Hematopoietic multipotent progenitor cell treated with erythropoietin and hydrocortisone succinate and interleukin-3 and kit ligand, for 15 days (in vitro differentiated cells): ENCODE data around the gene SNPH.

Experiments
- DNase-seq: peaks from one replicate; pipeline ENCODE4 v3.0.0-alpha.2; 2015; ENCODE audit warnings: low spot score

The SNPH gene

GRCh38 chr20:1325173-1326030, 59.3 kb downstream of the SNPH start:
- DNase-seq: peak; percentile 98

GRCh38 chr20:1326031-1326930, 60.2 kb downstream of the SNPH start:
- no peak for DNase-seq

DNA sequence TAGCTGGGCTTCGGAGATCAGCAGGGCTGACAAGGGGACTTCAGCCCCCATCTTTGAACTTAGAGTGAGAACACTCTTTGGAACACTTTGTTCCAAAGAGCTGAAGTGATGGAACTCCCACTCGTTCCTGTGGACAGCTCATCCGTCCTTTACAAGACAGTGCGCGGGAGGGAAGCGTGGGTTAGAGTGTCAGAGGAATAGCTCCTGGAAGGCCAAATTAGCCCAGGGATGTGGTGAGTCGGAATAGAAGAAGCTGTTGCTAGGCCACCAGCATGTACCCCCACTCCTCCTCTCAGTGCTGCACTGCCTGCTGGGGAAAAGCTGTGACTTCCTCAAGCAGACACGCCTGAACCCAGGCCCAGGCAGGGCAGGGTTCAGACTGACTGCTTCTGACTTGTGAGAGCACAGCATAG, 61.2 kb downstream of the SNPH start:
- DNase-seq: no peak

DNA sequence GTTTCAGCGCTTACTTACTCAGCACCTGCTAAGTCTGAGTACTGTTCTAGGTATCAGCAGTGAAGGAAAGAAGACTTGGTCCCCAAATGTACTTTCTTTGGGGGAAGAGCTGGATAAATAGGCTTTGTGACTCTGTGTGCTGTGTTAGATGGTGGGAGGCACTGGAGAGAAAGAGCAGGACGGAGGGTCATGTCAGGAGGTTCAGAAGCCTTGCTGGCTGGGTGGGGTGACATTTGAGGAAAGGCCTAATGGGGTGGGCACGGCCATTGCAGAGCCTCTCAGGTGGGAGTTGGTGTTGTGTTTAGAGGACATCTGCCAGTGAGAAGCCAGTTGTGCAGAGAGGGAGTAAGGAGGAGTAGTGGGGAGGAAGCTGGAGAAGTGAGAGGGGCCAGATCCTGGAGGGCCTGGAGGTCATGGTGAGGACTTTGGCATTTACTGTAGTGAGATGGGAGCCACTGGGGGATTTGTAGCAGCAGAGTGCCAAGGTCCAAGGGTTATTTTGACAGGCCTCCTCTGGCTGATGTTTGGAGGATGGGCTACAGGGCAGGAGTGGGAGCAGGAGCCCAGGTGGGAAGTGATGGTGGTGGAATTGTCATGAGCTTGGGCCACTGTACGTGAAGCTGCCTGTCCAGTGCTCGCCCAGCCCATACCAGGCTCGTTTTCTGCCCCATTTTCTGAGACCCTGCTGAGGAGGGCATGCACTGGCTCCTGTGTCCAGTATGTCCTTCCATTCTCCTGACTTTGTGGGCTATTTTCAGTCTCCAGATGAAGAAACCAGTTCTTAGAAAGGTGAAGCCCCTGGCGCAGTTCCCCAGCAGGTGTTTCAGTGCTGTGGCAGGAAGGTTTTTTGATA, 62.0 kb downstream of the SNPH start:
- DNase-seq: no peak

DNA sequence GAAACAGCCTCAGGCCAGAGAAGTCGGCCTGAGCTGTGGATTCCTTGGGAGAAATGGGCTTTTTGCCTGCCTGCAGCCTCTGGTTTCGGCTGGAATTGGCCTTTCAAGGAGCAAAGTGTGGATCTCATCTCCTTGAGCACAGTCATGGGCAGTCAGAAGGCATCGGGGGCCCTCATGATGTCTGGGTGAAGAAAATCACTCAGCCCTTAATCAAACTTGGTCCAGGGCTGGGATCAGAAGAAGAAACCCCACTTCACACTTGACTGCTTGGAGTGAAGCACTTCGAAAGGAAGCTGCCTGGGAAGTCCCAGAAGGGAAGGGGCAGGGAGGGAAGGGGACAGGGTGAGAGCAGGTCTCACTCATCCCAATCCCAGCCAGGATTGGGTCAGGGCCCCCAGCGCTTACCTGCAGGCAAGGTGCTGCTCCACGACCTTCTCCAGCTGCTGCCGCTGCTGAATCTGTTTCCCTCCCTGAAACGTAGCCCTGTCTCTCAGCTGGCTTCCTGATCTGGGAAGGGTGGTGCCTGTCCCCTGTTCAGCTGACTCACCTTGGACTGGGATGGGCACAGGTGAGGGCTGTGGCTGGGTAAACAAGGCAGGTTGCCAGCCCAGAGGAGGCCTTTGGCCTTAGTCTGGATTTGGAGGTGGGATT, 62.7 kb downstream of the SNPH start, which contains the start of gene SDCBP2:
TSS of gene SDCBP2 (minus strand) at position 460 of the 651 bp plus-strand sequence. CDS start 8,723 bp downstream, outside the sequence.
- DNase-seq: no peak

DNA sequence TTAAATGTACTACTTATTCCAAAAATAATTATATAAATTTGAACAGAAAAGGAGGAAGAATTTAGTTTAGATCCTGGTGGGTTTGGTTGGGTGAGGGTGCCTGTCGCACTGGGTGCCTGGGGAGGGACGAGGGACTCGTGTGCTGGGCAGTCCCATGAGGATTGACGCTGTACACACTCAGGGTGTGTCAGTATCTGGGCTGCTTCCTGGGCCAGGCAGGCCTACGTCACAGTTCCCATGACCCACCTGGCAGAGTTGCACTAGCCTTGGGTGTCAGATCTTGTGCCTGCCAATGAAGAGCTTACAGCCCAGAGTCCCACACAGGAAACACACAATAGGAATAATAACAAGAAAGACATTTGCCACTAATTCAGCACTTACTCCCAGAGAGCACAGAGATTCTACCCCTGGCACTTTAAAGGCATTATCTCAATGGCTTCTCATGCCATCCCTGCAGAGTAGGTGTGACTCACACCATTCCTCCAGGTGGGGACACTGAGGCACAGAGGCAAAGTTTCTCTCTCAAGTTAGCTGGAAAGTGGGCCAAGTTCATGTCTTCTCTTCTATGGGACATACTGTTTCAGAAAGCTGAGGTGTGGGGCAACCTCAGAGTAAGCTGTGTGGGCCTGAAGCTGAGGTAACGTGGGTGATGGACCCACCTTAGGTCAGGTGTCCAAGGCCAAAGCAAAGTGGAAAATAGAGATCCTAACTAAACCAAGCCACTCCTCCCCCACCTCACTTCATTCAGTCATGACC, 64.2 kb downstream of the SNPH start:
- DNase-seq: no peak

GRCh38 chr20:1331101-1331500, 65.0 kb downstream of the SNPH start:
- no peak for DNase-seq

DNA sequence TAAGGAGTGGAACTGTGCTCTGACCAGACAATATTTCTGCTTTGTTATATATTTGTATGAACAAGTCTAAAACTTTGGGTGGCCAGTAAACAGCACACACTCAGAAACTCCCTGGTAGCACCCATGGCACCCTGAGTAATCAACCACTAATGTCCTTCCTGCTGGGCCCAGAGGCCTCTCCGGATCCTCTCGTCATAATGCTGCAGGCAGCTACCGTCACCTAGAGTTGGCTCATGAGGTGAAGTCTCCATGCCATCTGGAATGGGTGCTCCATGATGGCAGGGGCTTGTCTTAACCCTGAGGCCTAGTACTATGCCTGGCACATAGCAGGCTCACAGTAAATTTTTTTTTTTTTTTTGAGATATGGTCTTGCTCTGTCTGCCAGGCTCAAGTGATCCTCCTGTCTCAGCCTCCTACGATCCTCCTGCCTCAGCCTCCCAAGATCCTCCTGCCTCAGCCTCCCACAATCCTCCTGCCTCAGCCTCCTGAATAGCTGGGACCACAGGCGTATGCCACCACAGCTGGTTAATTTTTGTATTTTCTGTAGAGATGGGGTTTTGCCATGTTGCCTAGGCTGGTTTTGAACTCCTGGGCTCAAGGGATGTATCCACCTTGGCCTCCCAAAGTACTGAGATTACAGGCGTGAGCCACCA, 65.8 kb downstream of the SNPH start:
- no peak for DNase-seq

GRCh38 chr20:1332749-1333300, 66.7 kb downstream of the SNPH start:
- DNase-seq: no peak

DNA sequence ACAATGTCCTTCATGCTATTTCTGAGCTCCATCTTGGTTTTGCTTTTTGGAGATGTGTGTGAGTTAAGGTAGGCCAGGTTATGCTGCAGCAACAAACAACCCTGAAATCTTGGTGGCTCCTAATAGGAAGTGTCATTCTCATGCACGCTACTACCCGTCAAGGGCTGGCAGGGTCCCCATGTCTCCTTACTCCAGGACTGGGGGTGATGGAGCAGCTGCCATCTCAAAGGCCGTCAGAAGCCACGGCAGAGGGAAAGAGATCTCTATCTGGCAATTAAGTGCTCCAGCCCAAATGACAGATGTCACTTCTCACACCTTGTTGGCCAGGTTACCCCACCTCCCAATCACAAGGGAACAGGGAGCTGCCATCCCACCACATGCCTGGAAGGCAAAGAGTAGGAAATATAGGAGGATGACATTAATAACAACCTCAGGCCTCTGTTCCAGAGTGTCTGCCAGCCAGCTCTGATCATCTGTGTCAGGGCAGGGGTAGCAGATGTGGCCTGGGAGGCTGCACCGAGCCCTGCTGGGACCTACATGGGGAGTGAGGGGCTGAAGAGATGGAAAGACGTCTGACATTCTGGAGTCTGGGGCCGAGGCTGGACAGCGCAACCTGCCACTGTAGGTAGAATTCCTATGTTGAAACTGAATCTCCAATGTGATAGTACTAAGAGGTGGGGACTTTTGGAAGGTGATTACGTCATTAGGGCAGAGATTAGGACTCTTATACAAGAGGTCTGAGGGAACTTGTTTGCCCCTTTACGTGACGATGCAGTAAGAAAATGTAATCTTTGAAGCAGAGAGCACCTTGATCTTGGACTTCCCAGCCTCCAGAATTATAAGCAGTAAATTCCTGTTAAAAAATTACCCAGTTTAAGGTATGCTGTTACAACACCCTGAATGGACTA, 67.6 kb downstream of the SNPH start:
- no peak for DNase-seq

DNA sequence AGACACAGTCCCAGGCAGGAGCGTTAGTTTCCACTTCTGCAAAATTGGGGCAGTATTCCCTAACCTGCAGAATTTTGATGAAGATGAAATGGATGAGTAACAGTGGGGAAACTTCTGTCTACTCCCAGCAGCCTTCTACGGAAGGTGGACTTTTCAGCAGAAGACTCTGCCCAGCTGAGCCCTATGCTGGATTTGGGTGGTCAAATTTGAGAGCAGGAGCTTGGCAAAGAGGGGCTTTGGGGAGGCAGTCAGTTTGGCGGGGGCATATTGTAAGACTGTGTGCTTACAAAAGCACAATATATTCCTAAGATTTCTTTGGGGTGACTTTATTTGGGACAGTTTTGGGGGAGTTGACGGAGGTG, 68.3 kb downstream of the SNPH start:
- no peak for DNase-seq

- no peak for DNase-seq
Measured at GRCh38 chr20:1334761-1335160, 68.7 kb downstream of the SNPH start.

DNA sequence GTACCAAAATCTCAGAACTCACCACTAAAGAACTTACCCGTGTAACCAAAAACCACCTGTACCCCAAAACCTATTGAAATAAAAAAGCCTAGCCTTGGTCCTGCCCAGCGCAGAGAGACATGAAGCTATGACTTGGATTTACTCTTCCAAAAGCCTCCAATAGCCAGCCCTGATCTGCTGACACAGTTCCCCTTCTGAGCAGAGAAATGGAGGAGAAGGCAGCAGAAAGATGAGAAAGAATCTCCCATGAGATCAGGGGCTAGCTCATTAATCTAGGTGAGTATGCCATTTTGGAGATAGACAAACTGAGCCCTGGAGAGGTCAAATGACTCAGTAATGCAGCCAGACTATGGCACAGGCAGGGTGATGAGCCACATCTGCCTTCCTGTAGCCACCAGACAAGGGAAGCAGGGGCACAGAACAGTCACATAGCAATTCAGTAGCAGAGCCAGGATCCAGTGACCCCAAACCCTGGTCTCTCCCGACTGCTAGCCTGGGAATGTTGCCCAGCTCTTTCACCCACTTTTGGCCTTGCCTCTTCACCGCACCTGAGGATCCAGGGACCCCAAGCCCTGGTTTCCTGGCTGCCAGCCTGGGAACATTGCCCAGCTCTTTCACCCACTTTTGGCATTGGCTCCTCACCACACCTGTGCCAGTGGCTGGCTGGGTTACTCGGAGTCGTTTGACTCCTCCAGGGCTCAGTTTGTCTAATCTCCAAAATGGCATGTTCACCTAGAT, 70.0 kb downstream of the SNPH start:
- no peak for DNase-seq

- no peak for DNase-seq
Measured at GRCh38 chr20:1336699-1337367, 70.7 kb downstream of the SNPH start.

DNA sequence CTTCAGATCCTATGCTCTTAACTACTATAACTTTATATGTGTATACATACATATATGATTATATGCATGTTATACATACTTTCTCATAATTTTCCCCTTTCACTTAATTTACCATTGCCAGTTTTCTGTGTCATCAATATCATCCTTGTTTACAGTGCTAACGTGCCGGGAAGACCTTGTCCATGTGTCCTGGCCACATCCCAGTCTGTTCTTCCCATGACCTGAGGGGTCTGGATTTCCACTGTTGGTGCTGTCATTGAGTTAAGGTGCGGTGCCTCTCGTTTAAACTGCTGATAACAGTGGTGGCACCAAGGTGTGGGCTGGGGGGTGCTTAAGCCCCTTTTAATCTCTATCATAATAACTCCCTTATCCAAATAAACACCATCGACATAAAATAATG, 71.3 kb downstream of the SNPH start:
- DNase-seq: no peak

- no peak for DNase-seq
Measured at GRCh38 chr20:1338096-1338495, 72.0 kb downstream of the SNPH start.

- no peak for DNase-seq
Measured at GRCh38 chr20:1338801-1339200, 72.7 kb downstream of the SNPH start.
